Measurements from ENCODE around the gene VPS33B.

The VPS33B gene

DNA sequence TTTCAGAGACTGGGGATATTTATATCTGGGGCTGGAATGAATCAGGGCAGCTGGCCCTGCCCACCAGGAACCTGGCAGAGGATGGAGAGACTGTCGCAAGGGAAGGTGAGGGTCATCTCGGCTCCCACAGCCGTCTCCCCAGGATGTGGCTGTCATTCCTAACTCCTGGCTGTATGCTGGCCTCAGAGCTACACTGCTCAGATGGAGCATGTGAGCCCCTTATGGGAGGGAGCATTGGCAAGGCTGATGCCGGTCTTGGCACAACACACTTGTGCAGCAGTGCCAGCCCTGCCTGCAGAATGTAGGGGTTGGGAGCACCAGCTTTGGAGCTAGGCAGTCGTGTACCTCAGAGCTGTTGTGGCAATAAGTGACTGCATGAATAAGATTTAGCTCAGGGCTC, 62.5 kb downstream of the VPS33B start:
- no peak overlapping the region for H3K4me3 ChIP-seq (ENCODE audit: low read depth, low read length)
- ChIA-PET POLR2A (interaction anchor here (0.6 to 0.8 kb wide), 2 partner anchors 11 to 62 kb away, joined by 4 read pairs; partner anchors contain the start of gene VPS33B), CTCF (interaction anchor here (0.6 to 11.9 kb wide), 4 partner anchors 25 to 1122 kb away, joined by 3 to 163 read pairs (median 3); partner anchors contain the start of genes HDDC3 and UNC45A)
- H3K4me1 ChIP-seq (ENCODE audit: control insufficient read depth, insufficient read depth, low read length), result no peaks in the 10 kb centered on the region; the same call in 1 of the 2 replicates
- H3K9me3 ChIP-seq (ENCODE audit: control insufficient read depth, insufficient read depth, low read depth, low read length), result no peaks in the 10 kb centered on the region
- H3K36me3 ChIP-seq (ENCODE audit: control insufficient read depth in 2 of 2, insufficient read depth in 1 of 2, low read length in 2 of 2), result peaks cover 32 to 70% of the 10 kb centered on the region in 2 experiments
- no peak for TF ChIP-seq ZSCAN30 (tag by site-specific recombination; IDR thresholded peaks at IDR 0.05)
- no peak for TF ChIP-seq ZNF791 (tag by site-specific recombination; IDR thresholded peaks at IDR 0.05)
- TF ChIP-seq, protein P1, sequence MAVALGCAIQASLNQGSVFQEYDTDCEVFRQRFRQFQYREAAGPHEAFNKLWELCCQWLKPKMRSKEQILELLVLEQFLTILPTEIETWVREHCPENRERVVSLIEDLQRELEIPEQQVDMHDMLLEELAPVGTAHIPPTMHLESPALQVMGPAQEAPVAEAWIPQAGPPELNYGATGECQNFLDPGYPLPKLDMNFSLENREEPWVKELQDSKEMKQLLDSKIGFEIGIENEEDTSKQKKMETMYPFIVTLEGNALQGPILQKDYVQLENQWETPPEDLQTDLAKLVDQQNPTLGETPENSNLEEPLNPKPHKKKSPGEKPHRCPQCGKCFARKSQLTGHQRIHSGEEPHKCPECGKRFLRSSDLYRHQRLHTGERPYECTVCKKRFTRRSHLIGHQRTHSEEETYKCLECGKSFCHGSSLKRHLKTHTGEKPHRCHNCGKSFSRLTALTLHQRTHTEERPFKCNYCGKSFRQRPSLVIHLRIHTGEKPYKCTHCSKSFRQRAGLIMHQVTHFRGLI (tag by site-specific recombination; IDR thresholded peaks at IDR 0.05), result peak; percentile 100
- peak; percentile 46; the same call in 1 of the 2 replicates for TF ChIP-seq ZNF600 (tag by site-specific recombination; IDR thresholded peaks at IDR 0.05)
- no peak for TF ChIP-seq ZNF530 (tag by site-specific recombination; IDR thresholded peaks at IDR 0.05; ENCODE audit: low read depth)
- no peak overlapping the region for H3K27ac ChIP-seq (ENCODE audit: extremely low read depth, low read depth, low read length)

DNA sequence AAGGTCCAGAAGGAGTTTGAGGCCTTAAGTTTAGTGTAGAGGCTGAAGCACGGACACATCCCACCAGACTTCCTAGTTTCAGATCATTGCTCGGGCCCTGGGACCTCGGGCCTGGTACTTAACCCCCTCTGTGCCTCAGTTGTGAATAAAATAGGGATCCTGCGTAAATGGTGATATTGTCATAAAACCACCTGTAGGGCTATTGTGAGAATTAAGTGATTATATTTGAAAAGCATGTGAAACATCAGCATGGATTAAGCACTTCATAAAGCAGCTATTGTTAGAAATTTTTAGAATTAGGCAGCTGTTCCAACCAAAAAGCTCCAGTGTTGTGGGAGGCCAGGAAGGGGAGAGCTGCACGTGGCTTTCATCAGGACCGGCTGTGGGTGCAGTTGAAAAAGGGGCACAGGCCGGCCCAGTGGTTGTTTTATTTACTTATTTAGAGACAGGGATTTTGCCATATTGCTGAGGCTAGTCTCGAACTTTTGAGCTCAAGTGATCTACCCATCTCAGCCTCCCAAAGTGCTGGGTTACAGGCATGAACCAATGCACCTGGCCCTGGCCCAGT, 63.3 kb downstream of the VPS33B start:
- TF ChIP-seq SCRT2 (tag by site-specific recombination; IDR thresholded peaks at IDR 0.05) (peak; percentile 52), BCL11A (tag by site-specific recombination; IDR thresholded peaks at IDR 0.05; ENCODE audit: low read depth) (no peak)
- Histone ChIP-seq H3K4me1 (ENCODE audit: control insufficient read depth, insufficient read depth, low read length) (no peaks in the 10 kb centered on the region; the same call in 1 of the 2 replicates), H3K36me3 (ENCODE audit: control insufficient read depth in 2 of 2, insufficient read depth in 1 of 2, low read length in 2 of 2) (peaks cover 27 to 64% of the 10 kb centered on the region in 2 experiments), H3K9me3 (ENCODE audit: control insufficient read depth, insufficient read depth, low read depth, low read length) (no peaks in the 10 kb centered on the region), H3K27ac (ENCODE audit: extremely low read depth, low read depth, low read length) (no peak overlapping the region), H3K4me3 (ENCODE audit: low read depth, low read length) (no peak overlapping the region)
- ChIA-PET CTCF (interaction anchor here (0.6 to 11.9 kb wide), 3 partner anchors 24 to 1122 kb away, joined by 3 to 163 read pairs (median 3); partner anchors contain the start of genes HDDC3 and UNC45A), POLR2A (interaction anchor here (0.6 to 7.8 kb wide), 3 partner anchors 10 to 25 kb away, joined by 3 to 179 read pairs (median 4); partner anchors contain the start of genes HDDC3 and UNC45A)

DNA sequence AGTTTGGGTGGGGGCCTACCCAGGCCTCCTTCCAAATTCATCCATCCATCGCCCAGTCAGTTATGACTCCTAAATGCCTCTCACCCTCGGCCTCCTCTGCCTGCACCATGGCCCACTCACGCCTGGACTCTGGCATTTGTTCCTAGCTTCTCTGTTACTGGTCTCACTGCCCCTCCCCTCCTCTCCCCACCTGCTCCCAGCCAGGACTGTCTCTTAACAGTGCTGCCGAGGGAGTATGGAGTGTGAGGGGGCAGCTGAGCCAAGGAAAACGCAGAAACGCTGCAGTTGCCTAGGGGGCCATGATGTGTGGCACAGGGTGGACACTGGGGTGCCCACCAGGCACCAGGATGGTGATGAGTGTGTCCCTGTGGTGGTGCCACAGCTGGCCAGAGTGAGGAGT, 64.6 kb downstream of the VPS33B start:
- TF ChIP-seq ZNF777 (tag by site-specific recombination; IDR thresholded peaks at IDR 0.05; ENCODE audit: borderline replicate concordance) (no peak), EGR2 (tag by site-specific recombination; IDR thresholded peaks at IDR 0.05; ENCODE audit: low read depth) (0 out of 2 replicates have a peak, but pooled peaks have one; percentile 29)
- no peak overlapping the region for H3K4me3 ChIP-seq (ENCODE audit: low read depth, low read length)
- no peaks in the 10 kb centered on the region; the same call in 1 of the 2 replicates for H3K4me1 ChIP-seq (ENCODE audit: control insufficient read depth, insufficient read depth, low read length)
- H3K9me3 ChIP-seq (ENCODE audit: control insufficient read depth, insufficient read depth, low read depth, low read length), result no peaks in the 10 kb centered on the region
- peaks cover 19 to 65% of the 10 kb centered on the region in 2 experiments for H3K36me3 ChIP-seq (ENCODE audit: control insufficient read depth in 2 of 2, insufficient read depth in 1 of 2, low read length in 2 of 2)
- POLR2A ChIA-PET, result interaction anchor here (0.8 to 7.8 kb wide), 6 partner anchors 9 to 75 kb away, joined by 3 to 179 read pairs (median 6); partner anchors contain the start of genes HDDC3, PRC1 and UNC45A
- peak overlapping the region; percentile 77; the same call in 1 of the 2 replicates for H3K27ac ChIP-seq (ENCODE audit: extremely low read depth, low read depth, low read length)
- CTCF ChIA-PET, result interaction anchor here (0.5 to 11.9 kb wide), 14 partner anchors 9 to 315 kb away, joined by 3 to 163 read pairs (median 18); partner anchors contain the start of genes HDDC3, UNC45A and VPS33B

DNA sequence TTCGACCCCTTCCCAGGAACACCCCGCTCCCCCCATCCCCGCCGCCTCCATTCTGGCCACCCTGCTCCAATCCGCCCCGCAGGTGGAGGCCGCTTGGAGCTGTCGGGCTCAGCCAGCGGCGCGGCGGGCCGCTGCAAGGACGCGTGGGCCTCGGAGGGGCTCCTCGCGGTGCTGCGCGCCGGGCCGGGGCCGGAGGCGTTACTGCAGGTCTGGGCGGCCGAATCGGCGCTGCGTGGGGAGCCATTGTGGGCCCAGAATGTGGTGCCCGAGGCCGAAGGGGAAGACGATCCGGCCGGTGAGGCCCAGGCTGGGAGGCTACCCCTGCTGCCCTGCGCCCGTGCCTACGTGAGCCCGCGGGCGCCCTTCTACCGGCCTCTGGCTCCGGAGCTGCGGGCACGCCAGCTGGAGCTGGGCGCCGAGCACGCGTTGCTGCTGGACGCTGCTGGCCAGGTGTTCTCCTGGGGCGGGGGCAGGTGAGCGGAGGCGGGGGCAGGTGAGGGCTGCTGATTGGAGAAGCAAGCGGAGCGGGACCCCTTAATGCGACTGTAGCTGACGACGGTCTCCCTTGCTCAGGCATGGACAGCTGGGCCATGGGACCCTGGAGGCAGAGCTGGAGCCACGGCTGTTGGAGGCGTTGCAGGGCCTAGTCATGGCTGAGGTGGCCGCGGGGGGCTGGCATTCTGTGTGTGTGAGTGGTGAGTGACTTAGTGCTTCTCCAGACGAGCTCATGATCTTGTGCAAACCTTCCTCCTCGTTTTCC, 65.2 kb downstream of the VPS33B start:
- Histone ChIP-seq H3K4me3 (ENCODE audit: low read depth, low read length) (peak overlapping the region; percentile 59), H3K4me1 (ENCODE audit: control insufficient read depth, insufficient read depth, low read length) (no peaks in the 10 kb centered on the region; the same call in 1 of the 2 replicates), H3K27ac (ENCODE audit: extremely low read depth, low read depth, low read length) (peak overlapping the region; percentile 88), H3K36me3 (ENCODE audit: control insufficient read depth in 2 of 2, insufficient read depth in 1 of 2, low read length in 2 of 2) (peaks cover 14 to 65% of the 10 kb centered on the region in 2 experiments; a peak in 2 of 3 replicates), H3K9me3 (ENCODE audit: control insufficient read depth, insufficient read depth, low read depth, low read length) (no peaks in the 10 kb centered on the region)
- CTCF ChIA-PET, result interaction anchor here (0.5 to 11.9 kb wide), 34 partner anchors 10 to 1069 kb away, joined by 3 to 163 read pairs (median 5); partner anchors contain the start of genes HDDC3, UNC45A and VPS33B
- POLR2A ChIA-PET, result interaction anchor here (0.8 to 7.8 kb wide), 11 partner anchors 9 to 314 kb away, joined by 3 to 179 read pairs (median 6); partner anchors contain the start of genes HDDC3, PRC1 and UNC45A
- TF ChIP-seq, protein P2, sequence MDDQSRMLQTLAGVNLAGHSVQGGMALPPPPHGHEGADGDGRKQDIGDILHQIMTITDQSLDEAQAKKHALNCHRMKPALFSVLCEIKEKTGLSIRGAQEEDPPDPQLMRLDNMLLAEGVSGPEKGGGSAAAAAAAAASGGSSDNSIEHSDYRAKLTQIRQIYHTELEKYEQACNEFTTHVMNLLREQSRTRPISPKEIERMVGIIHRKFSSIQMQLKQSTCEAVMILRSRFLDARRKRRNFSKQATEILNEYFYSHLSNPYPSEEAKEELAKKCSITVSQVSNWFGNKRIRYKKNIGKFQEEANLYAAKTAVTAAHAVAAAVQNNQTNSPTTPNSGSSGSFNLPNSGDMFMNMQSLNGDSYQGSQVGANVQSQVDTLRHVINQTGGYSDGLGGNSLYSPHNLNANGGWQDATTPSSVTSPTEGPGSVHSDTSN (CRISPR knock-in tag; IDR thresholded peaks at IDR 0.05), result 0 out of 2 replicates have a peak, but pooled peaks have one; percentile 67
- TF ChIP-seq ZNF248 (tag by site-specific recombination; IDR thresholded peaks at IDR 0.05) (no peak), ZSCAN30 (tag by site-specific recombination; IDR thresholded peaks at IDR 0.05) (no peak), ZNF571 (tag by site-specific recombination; IDR thresholded peaks at IDR 0.05) (no peak)
